ENCODE results near the gene CACNA1E. TPM values are rescaled to one million over a fixed set of nuclear protein-coding genes. Genes with fewer than 3 reads are reported as not detected.
A peak's percentile ranks its signal among the peaks of the same experiment; 100 is the strongest.

CACNA1E gene
- total and polyA plus RNA-seq, 2 of the 4 experiments (the other 2 are of a cell fraction): not detected

DNA sequence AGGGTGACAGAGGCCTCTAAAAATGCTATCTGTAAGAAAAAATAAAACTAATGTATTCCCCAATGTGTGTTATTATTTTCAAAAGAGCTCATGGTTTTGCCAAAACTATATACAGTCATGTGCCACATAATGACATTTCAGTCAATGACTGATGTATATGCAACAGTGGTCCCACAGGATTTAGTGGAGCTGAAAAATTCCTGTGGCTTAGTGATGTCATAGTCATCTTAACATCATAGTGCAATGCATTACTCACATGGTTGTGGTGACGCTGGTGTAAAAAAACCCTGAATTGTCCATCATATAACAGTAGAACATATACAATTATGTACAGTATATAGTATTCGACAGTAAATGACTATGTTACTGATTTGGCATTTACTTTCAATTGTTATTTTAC, 172.4 kb downstream of the CACNA1E start:
- no peak for ATAC-seq (ENCODE audit: low read depth)
- DNase-seq: peak; percentile 21

More for the DNA sequence above, 172.4 kb downstream of the CACNA1E start:
- no peak overlapping the region for H2AK5ac ChIP-seq (ENCODE audit: low read depth, low read length)
- no peak overlapping the region for H3K27ac ChIP-seq (ENCODE audit: insufficient read depth, low read length)
- H3K9me3 ChIP-seq (ENCODE audit: control insufficient read depth, insufficient read depth, low read length): peaks cover 3% of the 10 kb centered on the region; the same call in 1 of the 2 replicates
- H3K9ac ChIP-seq (ENCODE audit: low read depth, low read length): no peak overlapping the region
- intact Hi-C loops (cut with micrococcal nuclease): no loop called here
- no peak overlapping the region for H2BK120ac ChIP-seq (ENCODE audit: low read depth, low read length)
- no peaks in the 10 kb centered on the region for H3K79me1 ChIP-seq (ENCODE audit: low read depth in 1 of 2, low read length in 2 of 2)
- H2BK5ac ChIP-seq (ENCODE audit: low read depth, low read length, poor library complexity, severe bottlenecking): no peak overlapping the region
- H3K4ac ChIP-seq (ENCODE audit: low read depth, low read length): no peak overlapping the region
- no peak overlapping the region for H4K5ac ChIP-seq (ENCODE audit: low read depth, low read length)
- H3K4me1 ChIP-seq (ENCODE audit: control insufficient read depth, insufficient read depth, low read length): no peaks in the 10 kb centered on the region
- no TSS peak for BruUV-seq (replicated peaks)
- no peak overlapping the region for H3K23ac ChIP-seq (ENCODE audit: low read depth, low read length)
- no CpG with 5 or more reads among the region's 2 CpGs for WGBS, 2 experiments (ENCODE audit: extremely low coverage in 2 of 2, insufficient read length in 1 of 2)
- H2BK20ac ChIP-seq (ENCODE audit: low read depth, low read length): no peak overlapping the region
- TF ChIP-seq FOS (IDR thresholded peaks at IDR 0.05; ENCODE audit: low read depth, low read length) (no peak), RCOR1 (IDR thresholded peaks at IDR 0.05; ENCODE audit: insufficient replicate concordance, low read length) (no peak), CHD1 (IDR thresholded peaks at IDR 0.05; ENCODE audit: low read depth, low read length) (no peak), MAZ (IDR thresholded peaks at IDR 0.05; ENCODE audit: borderline replicate concordance, low read depth, low read length) (no peak), MAFK (IDR thresholded peaks at IDR 0.05; ENCODE audit: low read depth, low read length) (no peak), BHLHE40 (IDR thresholded peaks at IDR 0.05; ENCODE audit: low read depth, low read length) (no peak), RFX5 (IDR thresholded peaks at IDR 0.05; ENCODE audit: low read depth, low read length) (no peak), NFE2L2 (IDR thresholded peaks at IDR 0.05; ENCODE audit: low read depth, low read length) (no peak), SMC3 (IDR thresholded peaks at IDR 0.05; ENCODE audit: low read depth, low read length) (no peak), POLR2A (IDR thresholded peaks at IDR 0.05; ENCODE audit: low read depth, low read length) (no peak)
- TF ChIP-seq, protein P1, sequence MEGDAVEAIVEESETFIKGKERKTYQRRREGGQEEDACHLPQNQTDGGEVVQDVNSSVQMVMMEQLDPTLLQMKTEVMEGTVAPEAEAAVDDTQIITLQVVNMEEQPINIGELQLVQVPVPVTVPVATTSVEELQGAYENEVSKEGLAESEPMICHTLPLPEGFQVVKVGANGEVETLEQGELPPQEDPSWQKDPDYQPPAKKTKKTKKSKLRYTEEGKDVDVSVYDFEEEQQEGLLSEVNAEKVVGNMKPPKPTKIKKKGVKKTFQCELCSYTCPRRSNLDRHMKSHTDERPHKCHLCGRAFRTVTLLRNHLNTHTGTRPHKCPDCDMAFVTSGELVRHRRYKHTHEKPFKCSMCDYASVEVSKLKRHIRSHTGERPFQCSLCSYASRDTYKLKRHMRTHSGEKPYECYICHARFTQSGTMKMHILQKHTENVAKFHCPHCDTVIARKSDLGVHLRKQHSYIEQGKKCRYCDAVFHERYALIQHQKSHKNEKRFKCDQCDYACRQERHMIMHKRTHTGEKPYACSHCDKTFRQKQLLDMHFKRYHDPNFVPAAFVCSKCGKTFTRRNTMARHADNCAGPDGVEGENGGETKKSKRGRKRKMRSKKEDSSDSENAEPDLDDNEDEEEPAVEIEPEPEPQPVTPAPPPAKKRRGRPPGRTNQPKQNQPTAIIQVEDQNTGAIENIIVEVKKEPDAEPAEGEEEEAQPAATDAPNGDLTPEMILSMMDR (conservative IDR thresholded peaks at IDR 0.05; ENCODE audit: low read depth, low read length): no peak
- TF ChIP-seq, protein P2, sequence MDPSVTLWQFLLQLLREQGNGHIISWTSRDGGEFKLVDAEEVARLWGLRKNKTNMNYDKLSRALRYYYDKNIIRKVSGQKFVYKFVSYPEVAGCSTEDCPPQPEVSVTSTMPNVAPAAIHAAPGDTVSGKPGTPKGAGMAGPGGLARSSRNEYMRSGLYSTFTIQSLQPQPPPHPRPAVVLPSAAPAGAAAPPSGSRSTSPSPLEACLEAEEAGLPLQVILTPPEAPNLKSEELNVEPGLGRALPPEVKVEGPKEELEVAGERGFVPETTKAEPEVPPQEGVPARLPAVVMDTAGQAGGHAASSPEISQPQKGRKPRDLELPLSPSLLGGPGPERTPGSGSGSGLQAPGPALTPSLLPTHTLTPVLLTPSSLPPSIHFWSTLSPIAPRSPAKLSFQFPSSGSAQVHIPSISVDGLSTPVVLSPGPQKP (IDR thresholded peaks at IDR 0.05; ENCODE audit: borderline replicate concordance, low read depth, low read length): no peak
- TF ChIP-seq, protein P3, sequence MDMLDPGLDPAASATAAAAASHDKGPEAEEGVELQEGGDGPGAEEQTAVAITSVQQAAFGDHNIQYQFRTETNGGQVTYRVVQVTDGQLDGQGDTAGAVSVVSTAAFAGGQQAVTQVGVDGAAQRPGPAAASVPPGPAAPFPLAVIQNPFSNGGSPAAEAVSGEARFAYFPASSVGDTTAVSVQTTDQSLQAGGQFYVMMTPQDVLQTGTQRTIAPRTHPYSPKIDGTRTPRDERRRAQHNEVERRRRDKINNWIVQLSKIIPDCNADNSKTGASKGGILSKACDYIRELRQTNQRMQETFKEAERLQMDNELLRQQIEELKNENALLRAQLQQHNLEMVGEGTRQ (IDR thresholded peaks at IDR 0.05; ENCODE audit: low read depth, low read length): no peak
- no peak overlapping the region for H2BK15ac ChIP-seq (ENCODE audit: low read depth, low read length)
- H3K27me3 ChIP-seq (ENCODE audit: control insufficient read depth, insufficient read depth, low read length): no peaks in the 10 kb centered on the region
- no peak overlapping the region for H3K18ac ChIP-seq (ENCODE audit: low read depth, low read length)
- no peak overlapping the region for H3K4me2 ChIP-seq (ENCODE audit: low read depth, low read length)
- H3K4me3 ChIP-seq (ENCODE audit: insufficient read depth, low read depth, low read length): no peak overlapping the region
- in situ Hi-C loops (cut with MboI; ENCODE audit: low sequenced_read_pairs): no loop called here
- no peak overlapping the region for H2AK9ac ChIP-seq (replicated peaks; ENCODE audit: low read depth, low read length, poor library complexity)
- dilution Hi-C loops (cut with HindIII; ENCODE audit: low sequenced_read_pairs, unreplicated experiment): no loop called here
- POLR2A ChIA-PET (ENCODE audit: unreplicated experiment): no interaction called here
- H3K36me3 ChIP-seq (ENCODE audit: control insufficient read depth, insufficient read depth, low read length): no peaks in the 10 kb centered on the region
- no peak overlapping the region for H3K56ac ChIP-seq (ENCODE audit: extremely low read depth, insufficient read depth, low read length)
- no peak overlapping the region for H4K8ac ChIP-seq (ENCODE audit: low read depth in 2 of 2, low read length in 2 of 2)
- H4K91ac ChIP-seq (ENCODE audit: insufficient read depth, low read depth, low read length): no peak overlapping the region
- no peaks in the 10 kb centered on the region for H3K9me1 ChIP-seq (ENCODE audit: insufficient read depth, low read length)
- no peaks in the 10 kb centered on the region for H4K20me1 ChIP-seq (ENCODE audit: insufficient read depth, low read length)
- no peak overlapping the region for H3K14ac ChIP-seq (replicated peaks; ENCODE audit: low read depth, low read length)
- H2AFZ ChIP-seq (replicated peaks; ENCODE audit: low read length, poor library complexity): no peak overlapping the region
- CTCF ChIA-PET: no interaction called here

Measured in IMR-90 (cell line).